Measurements from ENCODE around the gene LLCFC1.

LLCFC1 gene

GRCh38 chr7:142910481-142910880, 28.8 kb upstream of the LLCFC1 start:
- no peak for DNase-seq

- DNase-seq, result no peak
These were observed 26.2 kb upstream of the LLCFC1 start for GRCh38 chr7:142913051-142913450.

GRCh38 chr7:142913566-142913965, 25.7 kb upstream of the LLCFC1 start:
- no peak for DNase-seq

GRCh38 chr7:142914121-142914520, 25.2 kb upstream of the LLCFC1 start:
- no peak for DNase-seq

GRCh38 chr7:142915315-142915714, 24.0 kb upstream of the LLCFC1 start:
- no peak for DNase-seq

GRCh38 chr7:142916508-142916907, 22.8 kb upstream of the LLCFC1 start:
- no peak for DNase-seq

- no peak for DNase-seq
These were observed 21.8 kb upstream of the LLCFC1 start for GRCh38 chr7:142917447-142917846.

- DNase-seq, result no peak
These were observed 20.4 kb upstream of the LLCFC1 start for GRCh38 chr7:142918901-142919300.

GRCh38 chr7:142919656-142920055, 19.6 kb upstream of the LLCFC1 start:
- DNase-seq, result no peak

- DNase-seq, result no peak
These were observed 15.9 kb upstream of the LLCFC1 start for GRCh38 chr7:142923391-142923790.

GRCh38 chr7:142925413-142925812, 13.9 kb upstream of the LLCFC1 start:
- no peak for DNase-seq

GRCh38 chr7:142927085-142927745, 12.1 kb upstream of the LLCFC1 start:
- DNase-seq, result no peak

GRCh38 chr7:142927949-142928348, 11.3 kb upstream of the LLCFC1 start:
- DNase-seq, result no peak

- no peak for DNase-seq
These were observed 9.1 kb upstream of the LLCFC1 start for GRCh38 chr7:142930126-142930730.

GRCh38 chr7:142932386-142933091, 6.7 kb upstream of the LLCFC1 start:
- DNase-seq, result no peak

- no peak for DNase-seq
These were observed 6.2 kb upstream of the LLCFC1 start for GRCh38 chr7:142933092-142933475.

- DNase-seq, result no peak
These were observed 5.7 kb upstream of the LLCFC1 start, which contains the start of gene TRPV5 for GRCh38 chr7:142933624-142934023. Gene TRPV5, minus strand, starts transcription at chr7:142933746. Its CDS starts 287 bp downstream, at chr7:142933459.

- no peak for DNase-seq
These were observed 5.2 kb upstream of the LLCFC1 start for GRCh38 chr7:142934056-142934455.

GRCh38 chr7:142935941-142936565, 3.2 kb upstream of the LLCFC1 start:
- no peak for DNase-seq

- DNase-seq, result no peak
These were observed 673 bp upstream of the LLCFC1 start for GRCh38 chr7:142938611-142939010.

GRCh38 chr7:142940966-142941535, 1.8 kb downstream of the LLCFC1 start:
- no peak for DNase-seq

GRCh38 chr7:142941541-142941940, 2.3 kb downstream of the LLCFC1 start:
- DNase-seq, result no peak

GRCh38 chr7:142942746-142943145, 3.5 kb downstream of the LLCFC1 start:
- DNase-seq, result no peak

Measured in NCI-H1436 (cell line).